Tibial nerve (tissue), 4 donors: ENCODE results near the gene RREB1. TPM values are rescaled to one million over a fixed set of nuclear protein-coding genes. Genes with fewer than 3 reads are reported as not detected.

Experiments used
- DNase-seq, 2 donors: peaks; one replicate each; pipeline ENCODE4 v3.0.0-alpha.2; 2019; ENCODE audit warnings: low spot score in 2 of 2
- H3K27ac ChIP-seq, 4 donors: fragments of 200-600 bp; sonication (generic) in 3 of 4; one replicate each; pipeline ENCODE4 v1.5.1; 2017 to 2019; ENCODE audit warnings: mild to moderate bottlenecking in 1 of 4
- H3K27me3 ChIP-seq, 2 donors: fragments of 200-600 bp; sonication (generic) in 1 of 2; one replicate each; pipeline versions ENCODE4 v1.5.1 to v1.6.0; 2017 to 2019
- H3K36me3 ChIP-seq, 3 donors: fragments of 200-600 bp; sonication (generic); one replicate each; pipeline ENCODE4 v1.5.1; 2018 to 2019
- H3K4me1 ChIP-seq, 4 donors: fragments of 200-600 bp; sonication (generic) in 3 of 4; one replicate each; pipeline ENCODE4 v1.5.1; 2017 to 2019
- H3K4me3 ChIP-seq, 4 donors: fragments of 200-600 bp; sonication (generic) in 3 of 4; one replicate each; pipeline ENCODE4 v1.5.1; 2017 to 2019; ENCODE audit warnings: mild to moderate bottlenecking in 1 of 4, moderate library complexity in 1 of 4
- H3K9me3 ChIP-seq, 4 donors: fragments of 200-600 bp; sonication (generic) in 3 of 4; one replicate each; pipeline ENCODE4 v1.5.1; 2017 to 2019
- CTCF ChIP-seq, 5 experiments: fragments of 200-600 bp in 3 of 5; fragments of 450-650 bp in 2 of 5; sonication (generic) in 3 of 5; IDR thresholded peaks; one replicate each; pipeline ENCODE4 v1.5.1; 2016 to 2019; ENCODE audit warnings: antibody characterized with exemption in 5 of 5, mild to moderate bottlenecking in 3 of 5, moderate library complexity in 2 of 5
- EP300 ChIP-seq, 2 donors: sonication (generic); formaldehyde crosslinking; IDR thresholded peaks; one replicate each; pipeline ENCODE4 v1.6.1; 2017; ENCODE audit warnings: antibody characterized with exemption in 2 of 2, mild to moderate bottlenecking in 1 of 2
- POLR2A ChIP-seq, 2 donors: fragments of 450-650 bp; IDR thresholded peaks; one replicate each; pipeline ENCODE4 v1.6.1; 2017; ENCODE audit warnings: antibody characterized with exemption in 2 of 2, mild to moderate bottlenecking in 2 of 2, moderate library complexity in 2 of 2
- WGBS, 2 donors: methylation state at CpG; one replicate each; pipeline ENCODE4 v1.1.5; 2018; 5-methylcytosine and 5-hydroxymethylcytosine counted together
- total RNA-seq, 4 donors: library from RNA; depleted of rRNA; stranded (reverse); fragments of >200 nt; gene quantifications; one replicate each; pipeline ENCODE4 v1.1.0, GENCODE V29; 2016

The RREB1 gene
- total RNA-seq, 4 donors from 2014 or later = 32.3 to 61.5 (median 36.3) TPM

- H3K36me3 ChIP-seq = peaks cover 4 to 60% (median 6%) of the 10 kb centered on the region in 3 donors
Measured at GRCh38 chr6:7190791-7191190, 83.0 kb downstream of the RREB1 start.

GRCh38 chr6:7193122-7193521 is 85.4 kb downstream of the RREB1 start:
- peaks cover 4 to 45% (median 6%) of the 10 kb centered on the region in 3 donors for H3K36me3 ChIP-seq
- TF ChIP-seq EP300 (IDR thresholded peaks at IDR 0.05) = no peak
- TF ChIP-seq CTCF (IDR thresholded peaks at IDR 0.05) = no peak
- no peak for TF ChIP-seq POLR2A (IDR thresholded peaks at IDR 0.05)

More at GRCh38 chr6:7190791-7191190, 83.0 kb downstream of the RREB1 start:
- no peak overlapping the region for H3K27ac ChIP-seq
- H3K4me1 ChIP-seq = peaks cover 0 to 12% (median 0%) of the 10 kb centered on the region in 4 donors
- TF ChIP-seq EP300 (IDR thresholded peaks at IDR 0.05) = no peak
- no peak for TF ChIP-seq CTCF (IDR thresholded peaks at IDR 0.05)
- TF ChIP-seq POLR2A (IDR thresholded peaks at IDR 0.05) = no peak
- DNase-seq = no peak
- no peaks in the 10 kb centered on the region for H3K9me3 ChIP-seq
- H3K4me3 ChIP-seq = no peak overlapping the region
- H3K27me3 ChIP-seq = no peaks in the 10 kb centered on the region
- 89 to 91% methylated on average over 2 of the region's 2 CpGs for WGBS, 2 donors

GRCh38 chr6:7194657-7195056 is 86.9 kb downstream of the RREB1 start:
- DNase-seq = no peak
- WGBS, 2 donors = 90 to 96% methylated on average over 3 of the region's 3 CpGs
- Histone ChIP-seq H3K4me1 (peaks cover 0 to 21% (median 0%) of the 10 kb centered on the region in 4 donors), H3K27ac (no peak overlapping the region), H3K9me3 (no peaks in the 10 kb centered on the region), H3K4me3 (no peak overlapping the region), H3K36me3 (peaks cover 0 to 30% (median 4%) of the 10 kb centered on the region in 3 donors), H3K27me3 (no peaks in the 10 kb centered on the region)
- TF ChIP-seq CTCF (IDR thresholded peaks at IDR 0.05) (no peak), EP300 (IDR thresholded peaks at IDR 0.05) (no peak), POLR2A (IDR thresholded peaks at IDR 0.05) (no peak)

More at GRCh38 chr6:7193122-7193521, 85.4 kb downstream of the RREB1 start:
- Histone ChIP-seq H3K4me3 (no peak overlapping the region), H3K27me3 (no peaks in the 10 kb centered on the region), H3K27ac (no peak overlapping the region), H3K9me3 (no peaks in the 10 kb centered on the region), H3K4me1 (peaks cover 0 to 21% (median 0%) of the 10 kb centered on the region in 4 donors)
- DNase-seq = no peak
- 92 to 100% methylated on average over 2 of the region's 2 CpGs for WGBS, 2 donors

GRCh38 chr6:7195339-7196018 is 87.7 kb downstream of the RREB1 start:
- Histone ChIP-seq H3K36me3 (peaks cover 0 to 23% (median 4%) of the 10 kb centered on the region in 3 donors), H3K27ac (peak overlapping the region in 2 of 4 donors; percentile 14 to 47), H3K9me3 (no peaks in the 10 kb centered on the region), H3K4me1 (peaks cover 0 to 21% (median 0%) of the 10 kb centered on the region in 4 donors), H3K27me3 (no peaks in the 10 kb centered on the region), H3K4me3 (no peak overlapping the region)
- WGBS, 2 donors = 58 to 76% methylated on average over 9 of the region's 9 CpGs
- TF ChIP-seq CTCF (IDR thresholded peaks at IDR 0.05) (no peak), EP300 (IDR thresholded peaks at IDR 0.05) (no peak), POLR2A (IDR thresholded peaks at IDR 0.05) (no peak)
- DNase-seq = no peak

- H3K36me3 ChIP-seq = peaks cover 0 to 18% (median 4%) of the 10 kb centered on the region in 3 donors
- peaks cover 0 to 21% (median 0%) of the 10 kb centered on the region in 4 donors for H3K4me1 ChIP-seq
- H3K27me3 ChIP-seq = no peaks in the 10 kb centered on the region
- TF ChIP-seq EP300 (IDR thresholded peaks at IDR 0.05) (no peak), CTCF (IDR thresholded peaks at IDR 0.05) (no peak), POLR2A (IDR thresholded peaks at IDR 0.05) (no peak)
- peak overlapping the region in 1 of 4 donors; percentile 14 for H3K27ac ChIP-seq
- no peaks in the 10 kb centered on the region for H3K9me3 ChIP-seq
- H3K4me3 ChIP-seq = no peak overlapping the region
- 40 to 44% methylated on average over 7 of the region's 7 CpGs for WGBS, 2 donors
- DNase-seq = no peak
Measured at GRCh38 chr6:7196019-7196402, 88.2 kb downstream of the RREB1 start.
